GM12878 (cell line): ENCODE measurements around the gene LRRC23. TPM values are rescaled to one million over a fixed set of nuclear protein-coding genes. Genes with fewer than 3 reads are reported as not detected.

Source experiments
- ATAC-seq: fragments of 200-7000 bp; cut with Tn5 transposase; 3 replicates; pipeline ENCODE4 v1.9.1; 2020; ENCODE audit warnings: mild to moderate bottlenecking, moderate library complexity
- BruUV-seq: library from RNA; stranded (reverse); fragments of 400-500 nt; replicated peaks from 2 replicates; lab custom pipeline; 2021; lab: Mats Ljungman, UMichigan
- CTCF ChIA-PET: fragments of 300-600 bp; sonication (Branson Sonifier 250); formaldehyde crosslinking; extraction: SDS; loops from one replicate; lab custom pipeline; 2021; ENCODE audit warnings: inconsistent platforms; lab: Yijun Ruan, JAX
- POLR2A ChIA-PET: fragments of 350-600 bp; formaldehyde crosslinking; extraction: SDS; loops from one replicate; lab custom pipeline; 2021; ENCODE audit warnings: inconsistent platforms; lab: Charles Lee
- RAD21 ChIA-PET: fragments of 300-600 bp; sonication (Branson Sonifier 250); formaldehyde crosslinking; loops from one replicate; lab custom pipeline; 2023; ENCODE audit warnings: antibody characterized with exemption; ENCODE audit not compliant: unreplicated experiment; lab: Charles Lee
- SMC1A ChIA-PET: fragments of 300-600 bp; sonication (Branson Sonifier 250); formaldehyde crosslinking; loops from one replicate; lab custom pipeline; 2023; ENCODE audit not compliant: unreplicated experiment, uncharacterized antibody; lab: Charles Lee
- DNase-seq: peaks from one replicate; pipeline ENCODE4 v3.0.0-alpha.2; 2011; ENCODE audit warnings: low read depth, low spot score
- FAIRE-seq: peaks from 3 replicates; lab custom pipeline; 2011; peaks lifted over from hg19 to GRCh38; lab: Jason Lieb, UNC
- H2AFZ ChIP-seq: 2 replicates; pipeline ENCODE4 v1.6.0; 2011; ENCODE audit warnings: low read depth, low read length, control low read depth; ENCODE audit not compliant: control insufficient read depth
- H3K27ac ChIP-seq: 2 replicates; pipeline ENCODE4 v1.5.1; 2011; ENCODE audit warnings: control low read depth; ENCODE audit not compliant: control insufficient read depth, insufficient read depth
- H3K27me3 ChIP-seq, 2 experiments: replicated peaks in 1 of 2; 2 replicates each; pipeline versions ENCODE4 v1.6.0 to v1.6.1; 2011; ENCODE audit warnings: low read length in 1 of 2; ENCODE audit not compliant: control insufficient read depth in 2 of 2, insufficient read depth in 2 of 2
- H3K36me3 ChIP-seq, 2 experiments: 2 replicates each; pipeline ENCODE4 v1.5.1; 2011; ENCODE audit warnings: low read length in 1 of 2; ENCODE audit not compliant: control insufficient read depth in 2 of 2, insufficient read depth in 2 of 2
- H3K4me1 ChIP-seq: 2 replicates; pipeline ENCODE4 v1.6.1; 2011; ENCODE audit warnings: mild to moderate bottlenecking, low read length, moderate library complexity, mixed read lengths; ENCODE audit not compliant: control insufficient read depth, insufficient read depth
- H3K4me2 ChIP-seq: 2 replicates; pipeline ENCODE4 v1.6.0; 2011; ENCODE audit warnings: control low read depth; ENCODE audit not compliant: control insufficient read depth, insufficient read depth
- H3K4me3 ChIP-seq: fragments of 200-600 bp; sonication (generic); 2 replicates; pipeline ENCODE4 v1.5.1; 2016
- H3K79me2 ChIP-seq: 2 replicates; pipeline ENCODE4 v1.6.0; 2011; ENCODE audit warnings: low read length; ENCODE audit not compliant: control insufficient read depth, insufficient read depth
- H3K9ac ChIP-seq: 2 replicates; pipeline ENCODE4 v1.8.0; 2011; ENCODE audit warnings: low read length, control low read depth, mixed read lengths; ENCODE audit not compliant: control insufficient read depth, insufficient read depth
- H3K9me3 ChIP-seq: replicated peaks from 3 replicates; pipeline ENCODE4 v1.5.1; 2011; ENCODE audit warnings: mild to moderate bottlenecking, low read length; ENCODE audit not compliant: control insufficient read depth, insufficient read depth
- H4K20me1 ChIP-seq: 2 replicates; pipeline ENCODE4 v1.6.0; 2011; ENCODE audit not compliant: control insufficient read depth, insufficient read depth
- E2F4 ChIP-seq: IDR thresholded peaks from 2 replicates; pipeline ENCODE4 v1.6.1; 2012; ENCODE audit warnings: low read depth, low read length, improper control_type of control experiment
- IRF4 ChIP-seq: IDR thresholded peaks from 2 replicates; pipeline ENCODE4 v1.6.1; 2011; ENCODE audit warnings: low read depth, low read length
- IRF5 ChIP-seq: fragments of 450-650 bp; IDR thresholded peaks from 2 replicates; pipeline ENCODE4 v1.6.1; 2017; ENCODE audit warnings: borderline replicate concordance
- MAX ChIP-seq: IDR thresholded peaks from 2 replicates; pipeline ENCODE4 v1.6.1; 2012; ENCODE audit warnings: low read depth, low read length, improper control_type of control experiment
- MTA2 ChIP-seq: fragments of 450-650 bp; IDR thresholded peaks from 2 replicates; pipeline ENCODE4 v1.6.1; 2016; ENCODE audit warnings: low read depth, mild to moderate bottlenecking, moderate library complexity
- NFXL1 ChIP-seq: fragments of 450-650 bp; IDR thresholded peaks from 2 replicates; pipeline ENCODE4 v1.6.1; 2017; ENCODE audit warnings: antibody characterized with exemption, mild to moderate bottlenecking, borderline replicate concordance
- PKNOX1 ChIP-seq: fragments of 450-650 bp; IDR thresholded peaks from 2 replicates; pipeline ENCODE4 v1.6.1; 2016; ENCODE audit warnings: mild to moderate bottlenecking
- USF2 ChIP-seq: IDR thresholded peaks from 2 replicates; pipeline ENCODE4 v1.6.1; 2011; ENCODE audit warnings: low read depth, low read length, improper control_type of control experiment, borderline replicate concordance
- ZNF622 ChIP-seq: fragments of 450-650 bp; IDR thresholded peaks from 2 replicates; pipeline ENCODE4 v1.6.1; 2017; ENCODE audit warnings: mild to moderate bottlenecking, inconsistent platforms
- ZSCAN29 ChIP-seq: fragments of 450-650 bp; IDR thresholded peaks from 2 replicates; pipeline ENCODE4 v1.6.1; 2017; ENCODE audit warnings: mild to moderate bottlenecking, moderate library complexity
- ZZZ3 ChIP-seq: IDR thresholded peaks from 2 replicates; pipeline ENCODE4 v1.6.1; 2011; ENCODE audit warnings: low read depth; ENCODE audit not compliant: control insufficient read depth, insufficient read length
- WGBS: methylation state at CpG from one replicate; pipeline ENCODE4 v1.1.6; 2016; ENCODE audit warnings: low lambda C conversion rate; ENCODE audit not compliant: insufficient replicate concordance, insufficient coverage; ENCODE audit errors: missing lambda C conversion rate; 5-methylcytosine and 5-hydroxymethylcytosine counted together
- in situ Hi-C: fragments of 300-500 bp; cut with MboI; formaldehyde crosslinking; loops from 9 replicates; pipeline ENCODE4 v1.14.3; 2018; ENCODE audit warnings: mixed read lengths
- intact Hi-C: fragments of 100-400 bp; cut with micrococcal nuclease; formaldehyde crosslinking; loops from one replicate; pipeline ENCODE4 v1.14.2; 2022; ENCODE audit not compliant: unreplicated experiment
- polyA plus RNA-seq, 11 experiments: library from polyadenylated mRNA; depleted of rRNA in 4 of 11; unstranded in 6 of 11; stranded (reverse) in 5 of 11; fragments of >200 nt; fragmentation: Nextera tagmentation in 4 of 11; fragmentation: Illumina TruSeq in 1 of 11; extraction: Ambion mirVana in 4 of 11; extraction: Trizol in 1 of 11; gene quantifications; 1 replicate in 1 of 11; 2 replicates in 10 of 11; pipeline versions ENCODE4 v1.2.1 to v1.2.3, GENCODE V29; 2011 to 2016; ENCODE audit warnings: inconsistent platforms in 2 of 11, missing spikeins in 2 of 11, low read depth in 1 of 11
- total RNA-seq, 4 experiments: library from RNA; depleted of rRNA in 3 of 4; stranded (reverse); fragments of >200 nt in 3 of 4; fragmentation: Illumina TruSeq in 1 of 4; extraction: Trizol in 1 of 4; gene quantifications; 2 replicates each; pipeline versions ENCODE4 v1.2.1 to v1.2.3, GENCODE V29; 2013 to 2021

The LRRC23 gene
- total and polyA plus RNA-seq, 10 of the 15 experiments (the other 5 are each of a cell fraction or from before 2014, with no cell fraction given): 1.4 to 6.9 (median 3.4) TPM

- FAIRE-seq (no peak), ATAC-seq (no peak)
- WGBS: 82% methylated on average over 13 of the region's 14 CpGs
- H3K4me3 ChIP-seq: peak overlapping the region; percentile 100
- SMC1A ChIA-PET: interaction anchor here (0.8 to 3.1 kb wide), 2 partner anchors 24 to 29 kb away, joined by 3 to 16 read pairs; no protein-coding TSS in a partner anchor
- H2AFZ ChIP-seq: no peak overlapping the region
- H3K27ac ChIP-seq: no peak overlapping the region
- peaks cover 11% of the 10 kb centered on the region for H3K4me1 ChIP-seq
- peaks cover 2 to 6% of the 10 kb centered on the region in 2 experiments; a peak in 2 of 4 replicates for H3K36me3 ChIP-seq
- intact Hi-C loops: no loop called here
- in situ Hi-C loops: no loop called here
- POLR2A ChIA-PET: interaction anchor here (0.7 to 2.2 kb wide), 7 partner anchors 9 to 65 kb away, joined by 3 to 9 read pairs (median 3); partner anchors contain the start of genes C12orf57, CDCA3, RNU7-1 and SPSB2
- H3K4me2 ChIP-seq: peak overlapping the region; percentile 97; the same call in 1 of the 2 replicates
- no peak overlapping the region for H3K9ac ChIP-seq
- H4K20me1 ChIP-seq: no peaks in the 10 kb centered on the region
- TF ChIP-seq PKNOX1: no peak
- TF ChIP-seq ZSCAN29: no peak
- no peak for TF ChIP-seq NFXL1
- TF ChIP-seq MTA2: no peak
- no peak for TF ChIP-seq ZZZ3
- no peak for TF ChIP-seq IRF5
- TF ChIP-seq E2F4: no peak
- no peak for TF ChIP-seq MAX
- no peak for TF ChIP-seq USF2
- TF ChIP-seq IRF4: no peak
- no peak for TF ChIP-seq ZNF622
- TF ChIP-seq, all 136 proteins: peak for 0
- CTCF ChIA-PET: interaction anchor here (0.6 to 4.6 kb wide), 4 partner anchors 9 to 46 kb away, joined by 3 to 20 read pairs (median 11); partner anchors contain the start of gene SPSB2
- RAD21 ChIA-PET: interaction anchor here (0.7 kb wide), 1 partner anchor 24 kb away, joined by 3 read pairs; no protein-coding TSS in a partner anchor
- no peak for DNase-seq
- Histone ChIP-seq H3K79me2 (peaks cover 23% of the 10 kb centered on the region), H3K27me3 (no peaks in the 10 kb centered on the region), H3K9me3 (no peaks in the 10 kb centered on the region)
- no TSS peak for BruUV-seq
These were observed 11.2 kb downstream of the LRRC23 start for GRCh38 chr12:6915789-6916285.
